HCT116 (cell line): ENCODE measurements around the gene GNGT2. TPM values are rescaled to one million over a fixed set of nuclear protein-coding genes. Genes with fewer than 3 reads are reported as not detected.

Experiments
- ATAC-seq: fragments of 200-7000 bp; cut with Tn5 transposase; 2 replicates; pipeline ENCODE4 v1.9.1; 2020; ENCODE audit warnings: mild to moderate bottlenecking, moderate library complexity
- BruUV-seq: library from RNA; stranded (reverse); fragments of 400-500 nt; replicated peaks from 2 replicates; lab custom pipeline; 2021; lab: Mats Ljungman, UMichigan
- CTCF ChIA-PET: fragments of 300-600 bp; sonication (Branson Sonifier 250); formaldehyde crosslinking; loops from one replicate; lab custom pipeline; 2021; ENCODE audit warnings: antibody characterized with exemption; lab: Charles Lee
- POLR2A ChIA-PET: fragments of 300-600, 350-600 bp; sonication (Branson Sonifier 250); formaldehyde crosslinking; loops from one replicate; lab custom pipeline; 2021; ENCODE audit warnings: antibody characterized with exemption; lab: Charles Lee
- RAD21 ChIA-PET, 2 experiments: fragments of 300-600 bp; sonication (Branson Sonifier 250); formaldehyde crosslinking; loops; one replicate each; lab custom pipeline; 2023; ENCODE audit warnings: low total read pairs in 2 of 2; ENCODE audit not compliant: uncharacterized antibody in 2 of 2, unreplicated experiment in 2 of 2, low non-redundant PET in 1 of 2; lab: Charles Lee
- DNase-seq: peaks from one replicate; pipeline ENCODE4 v3.0.0-alpha.2; 2010; ENCODE audit warnings: low read depth, low spot score
- H2AFZ ChIP-seq: fragments of 200-600 bp; shearing (Covaris generic), sonication (generic); 2 replicates; pipeline ENCODE4 v1.6.1; 2017; ENCODE audit warnings: low read depth, mixed run types, mixed read lengths, antibody characterized with exemption, low read length; ENCODE audit not compliant: poor library complexity, severe bottlenecking
- H3K27ac ChIP-seq: 2 replicates; pipeline ENCODE4 v1.5.1; 2012; ENCODE audit warnings: low read depth, low read length
- H3K27me3 ChIP-seq: fragments of 200-600 bp; sonication (generic); 2 replicates; pipeline ENCODE4 v1.6.1; 2016; ENCODE audit warnings: mixed run types, low read length, mixed read lengths; ENCODE audit not compliant: insufficient read depth
- H3K36me3 ChIP-seq, 2 experiments: fragments of 200-500 bp in 1 of 2; fragments of 200-600 bp in 1 of 2; sonication (Bioruptor generic) in 1 of 2; sonication (generic) in 1 of 2; 2 replicates each; pipeline versions ENCODE4 v1.5.1 to v1.6.1; 2014 to 2016; ENCODE audit warnings: low read length in 2 of 2, inconsistent platforms in 1 of 2, mixed read lengths in 1 of 2, mixed run types in 1 of 2; ENCODE audit not compliant: insufficient read depth in 2 of 2, control insufficient read depth in 1 of 2
- H3K4me1 ChIP-seq, 2 experiments: fragments of 200-600 bp in 1 of 2; sonication (generic) in 1 of 2; 2 replicates each; pipeline versions ENCODE4 v1.5.1 to v1.6.1; 2012 to 2017; ENCODE audit warnings: low read length in 2 of 2, inconsistent platforms in 1 of 2, mild to moderate bottlenecking in 1 of 2, mixed read lengths in 1 of 2, mixed run types in 1 of 2, moderate library complexity in 1 of 2; ENCODE audit not compliant: insufficient read depth in 2 of 2, control insufficient read depth in 1 of 2
- H3K4me2 ChIP-seq: fragments of 200-600 bp; sonication (generic); 2 replicates; pipeline ENCODE4 v1.6.1; 2017; ENCODE audit warnings: mixed run types, low read length, mixed read lengths
- H3K4me3 ChIP-seq, 2 experiments: fragments of 200-600 bp in 1 of 2; sonication (generic) in 1 of 2; replicated peaks in 1 of 2; 2 replicates each; pipeline ENCODE4 v1.5.1; 2011 to 2016; ENCODE audit warnings: low read length in 2 of 2, control low read depth in 1 of 2, low read depth in 1 of 2, mild to moderate bottlenecking in 1 of 2, mixed read lengths in 1 of 2, mixed run types in 1 of 2
- H3K79me2 ChIP-seq: fragments of 200-600 bp; sonication (generic); 2 replicates; pipeline ENCODE4 v1.6.1; 2017; ENCODE audit warnings: mild to moderate bottlenecking, mixed run types, low read length, moderate library complexity, mixed read lengths; ENCODE audit not compliant: insufficient read depth
- H3K9ac ChIP-seq: fragments of 200-600 bp; sonication (generic); 2 replicates; pipeline ENCODE4 v1.6.1; 2016; ENCODE audit warnings: low read length, mixed read lengths
- H3K9me2 ChIP-seq: fragments of 200-600 bp; sonication (generic), shearing (Covaris generic); 2 replicates; pipeline ENCODE4 v1.6.1; 2017; ENCODE audit warnings: mixed run types, mild to moderate bottlenecking, moderate library complexity; ENCODE audit not compliant: insufficient read depth
- H3K9me3 ChIP-seq, 2 experiments: fragments of 200-500 bp in 1 of 2; fragments of 200-600 bp in 1 of 2; sonication (Bioruptor generic) in 1 of 2; sonication (generic) in 1 of 2; 2 replicates each; pipeline ENCODE4 v1.6.1; 2014 to 2017; ENCODE audit warnings: low read length in 2 of 2, mixed read lengths in 2 of 2, inconsistent platforms in 1 of 2, low read depth in 1 of 2, mild to moderate bottlenecking in 1 of 2, mixed run types in 1 of 2, moderate library complexity in 1 of 2; ENCODE audit not compliant: control insufficient read depth in 1 of 2, insufficient read depth in 1 of 2
- H4K20me1 ChIP-seq: fragments of 200-600 bp; sonication (generic), shearing (Covaris generic); 2 replicates; pipeline ENCODE4 v1.6.1; 2017; ENCODE audit warnings: mixed run types, mild to moderate bottlenecking, moderate library complexity; ENCODE audit not compliant: insufficient read depth
- FOSL1 ChIP-seq: IDR thresholded peaks from 2 replicates; pipeline ENCODE4 v1.6.1; 2012; ENCODE audit warnings: low read depth
- JUND ChIP-seq: IDR thresholded peaks from 2 replicates; pipeline ENCODE4 v1.6.1; 2012
- POLR2AphosphoS5 ChIP-seq: IDR thresholded peaks from 2 replicates; pipeline ENCODE4 v1.6.1; 2011; ENCODE audit warnings: mild to moderate bottlenecking, low read depth, low read length, moderate library complexity
- TCF7L2 ChIP-seq: IDR thresholded peaks from 2 replicates; pipeline ENCODE4 v1.7.0; 2011; ENCODE audit warnings: borderline replicate concordance, inconsistent platforms; ENCODE audit not compliant: insufficient read depth, insufficient read length; ENCODE audit errors: extremely low read depth
- ZNF274 ChIP-seq: fragments of 200-500 bp; sonication (Bioruptor generic); IDR thresholded peaks from 2 replicates; pipeline ENCODE4 v1.6.1; 2014; ENCODE audit warnings: mild to moderate bottlenecking, low read depth, low read length, inconsistent platforms
- intact Hi-C: fragments of 100-400 bp; cut with micrococcal nuclease; formaldehyde crosslinking; loops from 2 replicates; pipeline ENCODE4 v1.10.0; 2022
- total RNA-seq: library from RNA; stranded (reverse); gene quantifications from one replicate; pipeline ENCODE4 v1.2.1, GENCODE V29; 2021; ENCODE audit not compliant: unreplicated experiment
- TF ChIP-seq, protein P1 (sequence below): IDR thresholded peaks from 2 replicates; pipeline ENCODE4 v1.6.1; 2012; ENCODE audit warnings: low read depth
- TF ChIP-seq, protein P2 (sequence below), 3 experiments: fragments of 200-600 bp in 1 of 3; sonication (generic) in 1 of 3; IDR thresholded peaks in 2 of 3; conservative IDR thresholded peaks in 1 of 3; 2 replicates each; pipeline ENCODE4 v1.5.1; 2012 to 2017; ENCODE audit warnings: low read depth in 2 of 3, low read length in 2 of 3, antibody characterized with exemption in 1 of 3, borderline replicate concordance in 1 of 3, control low read depth in 1 of 3, mild to moderate bottlenecking in 1 of 3, mixed read lengths in 1 of 3, mixed run types in 1 of 3, moderate library complexity in 1 of 3; ENCODE audit not compliant: insufficient read depth in 1 of 3

The GNGT2 gene
- total RNA-seq, 1 experiment from 2014 or later, result not detected

DNA sequence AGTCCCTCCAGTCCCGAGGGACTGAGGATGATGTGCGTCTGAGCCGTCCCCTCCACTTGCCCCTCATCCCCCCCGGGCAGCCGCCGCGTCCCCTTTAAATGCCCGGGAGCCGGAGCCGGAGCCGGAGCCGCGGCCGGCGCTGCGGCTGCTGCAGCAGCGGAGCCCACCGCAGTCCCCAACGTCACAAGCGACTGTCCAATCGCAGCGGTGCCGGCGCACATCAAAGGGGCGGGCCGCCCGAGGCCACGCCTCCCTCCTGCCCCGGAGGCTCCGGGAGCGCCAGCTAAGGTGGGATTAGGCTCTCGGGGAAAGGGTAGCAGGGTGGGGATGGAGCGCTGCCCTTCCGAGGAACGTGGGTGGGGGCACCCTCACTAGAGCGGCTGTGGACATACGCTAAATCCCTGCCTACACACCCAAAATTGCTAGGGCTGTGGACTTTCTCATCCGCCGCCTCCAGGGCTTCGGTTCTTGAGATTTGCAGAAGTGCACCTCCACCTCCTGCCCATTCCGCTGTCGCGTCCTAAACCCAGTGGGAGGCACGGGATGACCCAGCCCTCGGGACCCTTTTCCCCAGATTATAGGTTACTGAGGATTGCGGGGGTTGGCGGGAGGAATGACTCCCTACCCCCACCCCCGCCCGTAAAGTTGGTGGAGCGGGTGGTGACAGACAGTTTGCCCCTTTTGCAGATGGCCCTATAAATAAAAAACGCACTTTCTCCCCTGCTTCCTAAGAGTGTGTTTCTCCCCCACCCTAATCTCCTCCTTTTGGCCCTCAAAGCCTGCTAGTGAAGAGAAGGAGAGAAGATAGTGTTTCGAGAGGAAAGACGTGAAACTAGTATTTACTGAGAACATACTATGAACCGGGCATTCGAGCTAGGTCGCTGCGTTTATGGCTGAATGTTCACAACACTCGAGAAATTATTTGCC lies 20.5 kb upstream of the GNGT2 start, which contains the start of gene PHOSPHO1:
PHOSPHO1 (minus strand) TSS at position 152 of the 927 bp plus-strand sequence. CDS start 4,096 bp downstream, outside the sequence.
- Histone ChIP-seq H4K20me1 (no peaks in the 10 kb centered on the region), H3K9me2 (no peaks in the 10 kb centered on the region), H3K4me1 (peaks cover 0 to 33% of the 10 kb centered on the region in 2 experiments; a peak in 3 of 4 replicates), H3K4me3 (peak within 1 kb of the TSS; percentile 66 to 70), H3K27me3 (no peaks in the 10 kb centered on the region), H2AFZ (peak within 1 kb of the TSS; percentile 82), H3K27ac (no peak within 1 kb of the TSS), H3K9ac (peak within 1 kb of the TSS; percentile 56), H3K9me3 (no peaks in the 10 kb centered on the region), H3K79me2 (no peaks in the 10 kb centered on the region), H3K36me3 (no peaks in the 10 kb centered on the region), H3K4me2 (peak within 1 kb of the TSS; percentile 97)
- peak; percentile 80 for DNase-seq
- intact Hi-C loops, result no loop called here
- ChIA-PET RAD21 (no interaction called here), CTCF (interaction anchor here (1.3 kb wide), 1 partner anchor 195 kb away, joined by 3 read pairs; no protein-coding TSS in a partner anchor), POLR2A (no interaction called here)
- ATAC-seq, result peak; percentile 91
- TF ChIP-seq FOSL1 (no peak), JUND (no peak), POLR2AphosphoS5 (peak; percentile 63), ZNF274 (no peak), TCF7L2 (peak; percentile 100)
- TF ChIP-seq, protein P1, sequence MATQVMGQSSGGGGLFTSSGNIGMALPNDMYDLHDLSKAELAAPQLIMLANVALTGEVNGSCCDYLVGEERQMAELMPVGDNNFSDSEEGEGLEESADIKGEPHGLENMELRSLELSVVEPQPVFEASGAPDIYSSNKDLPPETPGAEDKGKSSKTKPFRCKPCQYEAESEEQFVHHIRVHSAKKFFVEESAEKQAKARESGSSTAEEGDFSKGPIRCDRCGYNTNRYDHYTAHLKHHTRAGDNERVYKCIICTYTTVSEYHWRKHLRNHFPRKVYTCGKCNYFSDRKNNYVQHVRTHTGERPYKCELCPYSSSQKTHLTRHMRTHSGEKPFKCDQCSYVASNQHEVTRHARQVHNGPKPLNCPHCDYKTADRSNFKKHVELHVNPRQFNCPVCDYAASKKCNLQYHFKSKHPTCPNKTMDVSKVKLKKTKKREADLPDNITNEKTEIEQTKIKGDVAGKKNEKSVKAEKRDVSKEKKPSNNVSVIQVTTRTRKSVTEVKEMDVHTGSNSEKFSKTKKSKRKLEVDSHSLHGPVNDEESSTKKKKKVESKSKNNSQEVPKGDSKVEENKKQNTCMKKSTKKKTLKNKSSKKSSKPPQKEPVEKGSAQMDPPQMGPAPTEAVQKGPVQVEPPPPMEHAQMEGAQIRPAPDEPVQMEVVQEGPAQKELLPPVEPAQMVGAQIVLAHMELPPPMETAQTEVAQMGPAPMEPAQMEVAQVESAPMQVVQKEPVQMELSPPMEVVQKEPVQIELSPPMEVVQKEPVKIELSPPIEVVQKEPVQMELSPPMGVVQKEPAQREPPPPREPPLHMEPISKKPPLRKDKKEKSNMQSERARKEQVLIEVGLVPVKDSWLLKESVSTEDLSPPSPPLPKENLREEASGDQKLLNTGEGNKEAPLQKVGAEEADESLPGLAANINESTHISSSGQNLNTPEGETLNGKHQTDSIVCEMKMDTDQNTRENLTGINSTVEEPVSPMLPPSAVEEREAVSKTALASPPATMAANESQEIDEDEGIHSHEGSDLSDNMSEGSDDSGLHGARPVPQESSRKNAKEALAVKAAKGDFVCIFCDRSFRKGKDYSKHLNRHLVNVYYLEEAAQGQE, result no peak
- TF ChIP-seq, protein P2, sequence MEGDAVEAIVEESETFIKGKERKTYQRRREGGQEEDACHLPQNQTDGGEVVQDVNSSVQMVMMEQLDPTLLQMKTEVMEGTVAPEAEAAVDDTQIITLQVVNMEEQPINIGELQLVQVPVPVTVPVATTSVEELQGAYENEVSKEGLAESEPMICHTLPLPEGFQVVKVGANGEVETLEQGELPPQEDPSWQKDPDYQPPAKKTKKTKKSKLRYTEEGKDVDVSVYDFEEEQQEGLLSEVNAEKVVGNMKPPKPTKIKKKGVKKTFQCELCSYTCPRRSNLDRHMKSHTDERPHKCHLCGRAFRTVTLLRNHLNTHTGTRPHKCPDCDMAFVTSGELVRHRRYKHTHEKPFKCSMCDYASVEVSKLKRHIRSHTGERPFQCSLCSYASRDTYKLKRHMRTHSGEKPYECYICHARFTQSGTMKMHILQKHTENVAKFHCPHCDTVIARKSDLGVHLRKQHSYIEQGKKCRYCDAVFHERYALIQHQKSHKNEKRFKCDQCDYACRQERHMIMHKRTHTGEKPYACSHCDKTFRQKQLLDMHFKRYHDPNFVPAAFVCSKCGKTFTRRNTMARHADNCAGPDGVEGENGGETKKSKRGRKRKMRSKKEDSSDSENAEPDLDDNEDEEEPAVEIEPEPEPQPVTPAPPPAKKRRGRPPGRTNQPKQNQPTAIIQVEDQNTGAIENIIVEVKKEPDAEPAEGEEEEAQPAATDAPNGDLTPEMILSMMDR (IDR thresholded peaks at IDR 0.05 in 2 of 3, conservative IDR thresholded peaks at IDR 0.05 in 1 of 3; ENCODE audit: borderline replicate concordance in 1 of 3, insufficient read depth in 1 of 3, low read depth in 2 of 3, low read length in 2 of 3), result peak in 1 of 3 experiments; percentile 6; a peak in 1 of 6 replicates
- BruUV-seq, result no TSS peak
